ENCODE measurements around the gene NPIPB2. TPM values are rescaled to one million over a fixed set of nuclear protein-coding genes. Genes with fewer than 3 reads are reported as not detected.

Gene NPIPB2
- total RNA-seq, 3 donors from 2014 or later: 11.1 to 17.6 (median 15.3) TPM

- ATAC-seq (peak; percentile 66), DNase-seq (peak in 2 of 3 donors; percentile 61 to 66)
- intact Hi-C loops (cut with DNase I, micrococcal nuclease): no loop called here
Observed at GRCh38 chr16:11916524-11917285, 25.1 kb downstream of the NPIPB2 start.

GRCh38 chr16:11915644-11916523 lies 26.0 kb downstream of the NPIPB2 start, which contains the start of gene GSPT1:
Gene GSPT1, minus strand, starts transcription at chr16:11915956. Its CDS starts 236 bp downstream, at chr16:11915720.
- H3K36me3 ChIP-seq (ENCODE audit: low read depth): peaks cover 10% of the 10 kb centered on the region
- peak; percentile 36 for TF ChIP-seq CTCF (IDR thresholded peaks at IDR 0.05)
- H3K4me1 ChIP-seq (ENCODE audit: low read depth): peaks cover 26% of the 10 kb centered on the region
- H3K9me3 ChIP-seq: no peaks in the 10 kb centered on the region
- H3K4me3 ChIP-seq: peak within 1 kb of the TSS; percentile 96
- intact Hi-C loops (cut with DNase I, micrococcal nuclease): no loop called here
- DNase-seq (peak; percentile 99 to 100 (median 100)), ATAC-seq (peak; percentile 92)

More at GRCh38 chr16:11916524-11917285, 25.1 kb downstream of the NPIPB2 start:
- Histone ChIP-seq H3K4me1 (ENCODE audit: low read depth) (peaks cover 19% of the 10 kb centered on the region), H3K4me3 (peak overlapping the region; percentile 96), H3K36me3 (ENCODE audit: low read depth) (peaks cover 10% of the 10 kb centered on the region), H3K9me3 (no peaks in the 10 kb centered on the region)
- no peak for TF ChIP-seq CTCF (IDR thresholded peaks at IDR 0.05)

GRCh38 chr16:11915114-11915643 lies 26.7 kb downstream of the NPIPB2 start:
- intact Hi-C loops (cut with DNase I, micrococcal nuclease): no loop called here
- ATAC-seq (peak; percentile 25), DNase-seq (peak; percentile 44 to 74 (median 72))
- no peak for TF ChIP-seq CTCF (IDR thresholded peaks at IDR 0.05)
- Histone ChIP-seq H3K4me1 (ENCODE audit: low read depth) (peaks cover 31% of the 10 kb centered on the region), H3K9me3 (no peaks in the 10 kb centered on the region), H3K36me3 (ENCODE audit: low read depth) (peaks cover 10% of the 10 kb centered on the region), H3K4me3 (peak overlapping the region; percentile 96)

- DNase-seq (peak in 2 of 3 donors; percentile 57 to 67), ATAC-seq (no peak)
- peaks cover 36% of the 10 kb centered on the region for H3K4me1 ChIP-seq (ENCODE audit: low read depth)
Observed at GRCh38 chr16:11914210-11915113, 27.4 kb downstream of the NPIPB2 start.

More at GRCh38 chr16:11914210-11915113, 27.4 kb downstream of the NPIPB2 start:
- TF ChIP-seq CTCF (IDR thresholded peaks at IDR 0.05): no peak
- Histone ChIP-seq H3K36me3 (ENCODE audit: low read depth) (peaks cover 10% of the 10 kb centered on the region), H3K9me3 (no peaks in the 10 kb centered on the region), H3K4me3 (peak overlapping the region; percentile 96)
- intact Hi-C loops (cut with DNase I, micrococcal nuclease): no loop called here
